Fibroblast of lung (primary cell): Measurements from ENCODE around the gene EXOC6. TPM values are rescaled to one million over a fixed set of nuclear protein-coding genes. Genes with fewer than 3 reads are reported as not detected.

Experiments used
- DNase-seq, 2 donors: peaks; one replicate each; pipeline versions ENCODE4 v3.0.0 to v3.0.0-alpha.2; 2010; ENCODE audit warnings: low read depth in 2 of 2
- H2AFZ ChIP-seq: 2 replicates; pipeline ENCODE4 v1.5.1; 2012; ENCODE audit warnings: low read length, control low read depth, inconsistent platforms
- H3K27ac ChIP-seq: 2 replicates; pipeline ENCODE4 v1.5.1; 2011; ENCODE audit warnings: low read length, control low read depth; ENCODE audit not compliant: insufficient read depth
- H3K27me3 ChIP-seq: 2 replicates; pipeline ENCODE4 v1.5.1; 2011; ENCODE audit warnings: mild to moderate bottlenecking, low read length; ENCODE audit not compliant: control insufficient read depth, insufficient read depth
- H3K36me3 ChIP-seq: 2 replicates; pipeline ENCODE4 v1.5.1; 2011; ENCODE audit warnings: low read length; ENCODE audit not compliant: control insufficient read depth, insufficient read depth
- H3K4me1 ChIP-seq: 2 replicates; pipeline ENCODE4 v1.5.1; 2011; ENCODE audit warnings: low read length; ENCODE audit not compliant: control insufficient read depth, insufficient read depth; ENCODE audit errors: extremely low read depth
- H3K4me2 ChIP-seq: 2 replicates; pipeline ENCODE4 v1.5.1; 2011; ENCODE audit warnings: low read length, control low read depth; ENCODE audit not compliant: insufficient read depth; ENCODE audit errors: extremely low read depth
- H3K4me3 ChIP-seq, 4 experiments: fragments of 200-600 bp in 1 of 4; sonication (generic) in 1 of 4; replicated peaks in 1 of 4; 2 replicates each; pipeline ENCODE4 v1.5.1; 2011 to 2016; ENCODE audit warnings: low read length in 4 of 4, low read depth in 3 of 4, mild to moderate bottlenecking in 3 of 4, control low read depth in 2 of 4, inconsistent platforms in 1 of 4, mixed read lengths in 1 of 4; ENCODE audit not compliant: insufficient read depth in 1 of 4; ENCODE audit errors: control extremely low read depth in 1 of 4
- H3K79me2 ChIP-seq: 2 replicates; pipeline ENCODE4 v1.5.1; 2012; ENCODE audit warnings: mild to moderate bottlenecking, low read length, inconsistent platforms; ENCODE audit not compliant: control insufficient read depth, insufficient read depth
- H3K9ac ChIP-seq: 2 replicates; pipeline ENCODE4 v1.5.1; 2011; ENCODE audit warnings: mild to moderate bottlenecking, low read length, control low read depth; ENCODE audit not compliant: insufficient read depth
- H3K9me3 ChIP-seq: 2 replicates; pipeline ENCODE4 v1.5.1; 2012; ENCODE audit warnings: low read depth, low read length; ENCODE audit not compliant: control insufficient read depth, insufficient read depth
- H4K20me1 ChIP-seq: 2 replicates; pipeline ENCODE4 v1.5.1; 2011; ENCODE audit warnings: low read length; ENCODE audit not compliant: control insufficient read depth, insufficient read depth; ENCODE audit errors: extremely low read depth
- EZH2 ChIP-seq: IDR thresholded peaks from 2 replicates; pipeline ENCODE4 v1.5.1; 2012; ENCODE audit warnings: low read length, control low read depth, mild to moderate bottlenecking; ENCODE audit errors: missing control alignments
- polyA plus RNA-seq, 2 donors: library from polyadenylated mRNA; depleted of rRNA in 1 of 2; stranded (reverse) in 1 of 2; unstranded in 1 of 2; fragments of >200 nt; gene quantifications; 2 replicates each; pipeline ENCODE4 v1.2.1, GENCODE V29; 2011 to 2012; ENCODE audit warnings: missing spikeins in 1 of 2
- total RNA-seq: library from RNA; depleted of rRNA; stranded (reverse); fragments of >200 nt; gene quantifications from 2 replicates; pipeline ENCODE4 v1.2.1, GENCODE V29; 2014
- TF ChIP-seq, protein P1 (sequence below), 2 donors: IDR thresholded peaks in 1 of 2; conservative IDR thresholded peaks in 1 of 2; 1 replicate in 1 of 2; 2 replicates in 1 of 2; pipeline ENCODE4 v1.5.1; 2011 to 2012; ENCODE audit warnings: low read length in 2 of 2, control low read depth in 1 of 2, inconsistent platforms in 1 of 2, low read depth in 1 of 2, mild to moderate bottlenecking in 1 of 2

The EXOC6 gene
- total and polyA plus RNA-seq, 2 donors (not counting 1 experiment from before 2014, with no cell fraction given): 6.2 to 9.2 TPM

DNA sequence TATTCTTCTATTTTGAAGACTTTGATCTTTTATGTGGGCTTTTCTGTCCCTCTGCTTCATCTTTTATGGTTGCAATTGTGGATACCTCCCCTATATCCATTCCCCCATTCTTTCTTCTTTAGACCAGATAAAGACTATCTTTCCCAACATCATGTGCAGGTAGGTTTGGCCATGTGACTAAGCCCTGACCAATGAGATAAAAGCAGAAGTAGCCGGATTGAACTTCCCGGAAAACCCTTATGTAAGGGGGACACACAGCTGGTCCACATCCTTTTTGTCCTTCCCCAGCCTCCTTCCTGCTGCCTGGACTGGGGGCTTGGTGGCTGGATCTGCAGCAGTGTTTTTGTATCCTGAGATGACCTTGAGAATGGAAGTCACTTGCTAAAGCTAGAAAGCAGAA, 33.5 kb upstream of the EXOC6 start:
- H4K20me1 ChIP-seq: no peaks in the 10 kb centered on the region
- TF ChIP-seq, protein P1, sequence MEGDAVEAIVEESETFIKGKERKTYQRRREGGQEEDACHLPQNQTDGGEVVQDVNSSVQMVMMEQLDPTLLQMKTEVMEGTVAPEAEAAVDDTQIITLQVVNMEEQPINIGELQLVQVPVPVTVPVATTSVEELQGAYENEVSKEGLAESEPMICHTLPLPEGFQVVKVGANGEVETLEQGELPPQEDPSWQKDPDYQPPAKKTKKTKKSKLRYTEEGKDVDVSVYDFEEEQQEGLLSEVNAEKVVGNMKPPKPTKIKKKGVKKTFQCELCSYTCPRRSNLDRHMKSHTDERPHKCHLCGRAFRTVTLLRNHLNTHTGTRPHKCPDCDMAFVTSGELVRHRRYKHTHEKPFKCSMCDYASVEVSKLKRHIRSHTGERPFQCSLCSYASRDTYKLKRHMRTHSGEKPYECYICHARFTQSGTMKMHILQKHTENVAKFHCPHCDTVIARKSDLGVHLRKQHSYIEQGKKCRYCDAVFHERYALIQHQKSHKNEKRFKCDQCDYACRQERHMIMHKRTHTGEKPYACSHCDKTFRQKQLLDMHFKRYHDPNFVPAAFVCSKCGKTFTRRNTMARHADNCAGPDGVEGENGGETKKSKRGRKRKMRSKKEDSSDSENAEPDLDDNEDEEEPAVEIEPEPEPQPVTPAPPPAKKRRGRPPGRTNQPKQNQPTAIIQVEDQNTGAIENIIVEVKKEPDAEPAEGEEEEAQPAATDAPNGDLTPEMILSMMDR (conservative IDR thresholded peaks at IDR 0.05 in 1 of 2, IDR thresholded peaks at IDR 0.05 in 1 of 2; ENCODE audit: low read depth in 1 of 2, low read length in 2 of 2): no peak
- no peak for TF ChIP-seq EZH2
- H3K27ac ChIP-seq: no peak overlapping the region
- H3K36me3 ChIP-seq: no peaks in the 10 kb centered on the region
- H3K4me1 ChIP-seq: peaks cover 7% of the 10 kb centered on the region
- H3K4me3 ChIP-seq: no peak overlapping the region
- H2AFZ ChIP-seq: no peak overlapping the region
- no peak for DNase-seq
- H3K9ac ChIP-seq: no peak overlapping the region
- no peaks in the 10 kb centered on the region for H3K9me3 ChIP-seq
- no peak overlapping the region for H3K4me2 ChIP-seq
- no peaks in the 10 kb centered on the region for H3K79me2 ChIP-seq
- no peaks in the 10 kb centered on the region for H3K27me3 ChIP-seq

DNA sequence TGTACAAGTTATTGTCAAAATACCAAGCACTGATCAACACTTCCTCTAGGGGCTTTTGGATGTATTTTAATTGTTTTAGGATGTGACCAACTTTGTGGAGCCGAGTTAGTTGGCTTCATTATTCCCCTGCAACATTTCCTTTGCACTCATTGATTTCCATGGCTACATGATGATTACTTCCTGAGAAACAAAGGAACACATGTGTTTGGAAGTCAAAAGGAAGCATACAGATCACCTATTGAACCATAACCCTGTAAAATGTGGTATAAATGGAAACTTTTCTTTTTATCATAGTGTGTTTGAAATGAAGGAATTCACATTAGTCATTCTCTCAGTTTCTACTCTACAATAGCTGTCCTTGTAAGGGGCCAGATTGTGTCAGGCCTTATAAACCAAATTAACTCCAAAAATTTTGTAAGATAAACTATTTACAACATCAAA, 32.2 kb upstream of the EXOC6 start:
- no peaks in the 10 kb centered on the region for H4K20me1 ChIP-seq
- H3K27me3 ChIP-seq: no peaks in the 10 kb centered on the region
- H3K79me2 ChIP-seq: no peaks in the 10 kb centered on the region
- H2AFZ ChIP-seq: no peak overlapping the region
- peak overlapping the region; percentile 8 for H3K4me2 ChIP-seq
- no peak overlapping the region for H3K4me3 ChIP-seq
- H3K9me3 ChIP-seq: no peaks in the 10 kb centered on the region
- H3K9ac ChIP-seq: no peak overlapping the region
- no peak overlapping the region for H3K27ac ChIP-seq
- H3K36me3 ChIP-seq: no peaks in the 10 kb centered on the region
- peaks cover 7% of the 10 kb centered on the region for H3K4me1 ChIP-seq
- DNase-seq: peak; percentile 16 to 71
- TF ChIP-seq EZH2: no peak
- TF ChIP-seq, protein P1 (conservative IDR thresholded peaks at IDR 0.05 in 1 of 2, IDR thresholded peaks at IDR 0.05 in 1 of 2; ENCODE audit: low read depth in 1 of 2, low read length in 2 of 2): no peak

DNA sequence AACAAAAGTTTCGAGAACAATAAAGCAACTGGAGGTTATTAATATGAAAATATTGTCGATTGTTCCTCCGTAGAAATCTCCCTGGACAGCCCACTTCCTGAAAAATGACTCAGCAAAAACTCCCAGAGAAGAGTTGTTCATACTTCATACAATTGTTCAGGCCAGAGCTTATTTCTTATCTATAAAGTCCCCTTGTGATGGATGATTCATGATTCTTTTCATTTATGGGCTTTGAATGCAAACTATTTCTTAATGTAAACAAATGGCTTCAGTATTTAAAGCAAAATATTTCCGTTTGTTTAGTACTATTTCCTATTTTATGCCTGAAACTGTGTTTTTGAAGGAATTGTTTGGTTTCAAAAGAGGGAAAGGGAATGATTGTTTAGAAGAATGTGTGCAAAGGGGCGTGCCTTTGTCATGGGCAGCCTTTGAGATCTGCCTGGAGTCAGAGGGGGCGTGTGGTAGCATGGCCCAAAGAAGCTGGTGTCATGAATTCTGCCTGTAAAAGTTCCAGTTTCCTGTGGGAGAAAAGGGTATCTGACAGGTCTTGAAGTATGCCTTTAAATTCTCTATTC, 26.2 kb upstream of the EXOC6 start:
- TF ChIP-seq EZH2: no peak
- TF ChIP-seq, protein P1 (conservative IDR thresholded peaks at IDR 0.05 in 1 of 2, IDR thresholded peaks at IDR 0.05 in 1 of 2; ENCODE audit: low read depth in 1 of 2, low read length in 2 of 2): no peak
- H3K4me2 ChIP-seq: peak overlapping the region; percentile 48
- H2AFZ ChIP-seq: peak overlapping the region; percentile 30
- H3K27me3 ChIP-seq: no peaks in the 10 kb centered on the region
- H4K20me1 ChIP-seq: no peaks in the 10 kb centered on the region
- H3K9ac ChIP-seq: no peak overlapping the region
- no peaks in the 10 kb centered on the region for H3K79me2 ChIP-seq
- peaks cover 2% of the 10 kb centered on the region for H3K4me1 ChIP-seq
- H3K36me3 ChIP-seq: no peaks in the 10 kb centered on the region
- H3K27ac ChIP-seq: peak overlapping the region; percentile 81
- no peaks in the 10 kb centered on the region for H3K9me3 ChIP-seq
- peak; percentile 89 to 90 for DNase-seq
- peak overlapping the region in 1 of 4 experiments; percentile 9 for H3K4me3 ChIP-seq
